Limb (tissue), 2 donors: ENCODE results near the gene POU3F1.

Experiments
- DNase-seq, 2 donors: peaks; one replicate each; pipeline ENCODE4 v3.0.0-alpha.2; 2016; ENCODE audit errors: extremely low spot score in 2 of 2

Gene POU3F1

GRCh38 chr1:38073534-38074301, 27.1 kb upstream of the POU3F1 start:
- DNase-seq = no peak

GRCh38 chr1:38072858-38073257, 26.3 kb upstream of the POU3F1 start:
- DNase-seq = no peak

- no peak for DNase-seq
Measured at GRCh38 chr1:38071312-38072256, 25.0 kb upstream of the POU3F1 start.

- no peak for DNase-seq
Measured at GRCh38 chr1:38068980-38069340, 22.4 kb upstream of the POU3F1 start.

GRCh38 chr1:38068220-38068979, 21.8 kb upstream of the POU3F1 start:
- no peak for DNase-seq

- no peak for DNase-seq
Measured at GRCh38 chr1:38064197-38064903, 17.8 kb upstream of the POU3F1 start.

GRCh38 chr1:38063616-38064015, 17.0 kb upstream of the POU3F1 start:
- no peak for DNase-seq

GRCh38 chr1:38062361-38063288, 16.0 kb upstream of the POU3F1 start:
- DNase-seq = peak in 1 of 2 donors; percentile 48

GRCh38 chr1:38061883-38062328, 15.3 kb upstream of the POU3F1 start:
- DNase-seq = no peak

- DNase-seq = no peak
Measured at GRCh38 chr1:38061290-38061689, 14.7 kb upstream of the POU3F1 start.

- DNase-seq = no peak
Measured at GRCh38 chr1:38060498-38060897, 13.9 kb upstream of the POU3F1 start.

- no peak for DNase-seq
Measured at GRCh38 chr1:38059635-38060250, 13.2 kb upstream of the POU3F1 start.

- DNase-seq = no peak
Measured at GRCh38 chr1:38055965-38056364, 9.4 kb upstream of the POU3F1 start.

GRCh38 chr1:38055398-38055797, 8.8 kb upstream of the POU3F1 start:
- DNase-seq = no peak

GRCh38 chr1:38053416-38054091, 7.0 kb upstream of the POU3F1 start:
- no peak for DNase-seq

GRCh38 chr1:38052750-38053415, 6.3 kb upstream of the POU3F1 start:
- no peak for DNase-seq

- no peak for DNase-seq
Measured at GRCh38 chr1:38051079-38051543, 4.5 kb upstream of the POU3F1 start.

- DNase-seq = peak in 1 of 2 donors; percentile 42
Measured at GRCh38 chr1:38050397-38051078, 3.9 kb upstream of the POU3F1 start.
